ENCODE data around the gene TMEM248. TPM values are rescaled to one million over a fixed set of nuclear protein-coding genes. Genes with fewer than 3 reads are reported as not detected.
"Not testable (repeated sequence)": the region's sequence is repeated elsewhere in the genome, so short reads cannot be mapped to it uniquely, and the experiment has no call there.

The TMEM248 gene
- total RNA-seq, 2 experiments from 2014 or later, result 64.7 to 67.4 TPM

DNA sequence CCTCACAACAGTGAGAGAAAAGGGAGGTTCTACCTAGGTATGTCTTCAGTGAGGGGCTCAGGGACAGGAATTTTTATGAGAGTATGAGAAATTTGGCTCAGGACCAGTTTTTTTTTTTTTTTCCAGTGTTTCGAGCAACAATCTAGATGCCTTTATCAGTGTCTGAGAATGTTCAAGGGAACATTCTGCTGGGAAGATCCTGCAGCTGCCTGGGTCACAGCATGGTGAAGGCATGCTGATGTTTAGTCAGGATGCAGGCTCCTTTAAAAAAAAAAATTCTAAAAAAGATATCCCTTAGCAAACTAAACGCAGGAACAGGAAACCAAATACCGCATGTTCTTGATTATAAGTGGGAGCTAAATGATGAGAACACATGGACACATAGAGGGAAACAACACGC lies 43.4 kb downstream of the TMEM248 start:
- Mint-ChIP-seq H3K36me3 (ENCODE audit: low read depth) (peaks cover 15% of the 10 kb centered on the region), H3K27ac (no peak overlapping the region), H3K4me3 (no peak overlapping the region), H3K4me1 (ENCODE audit: low read depth) (no peaks in the 10 kb centered on the region), H3K9me3 (no peaks in the 10 kb centered on the region), H3K27me3 (no peaks in the 10 kb centered on the region)
- ATAC-seq (ENCODE audit: poor library complexity) (no peak), DNase-seq (no peak)
- ChIA-PET POLR2A (no interaction called here), CTCF (no interaction called here)
- Histone ChIP-seq H3K9me3 (ENCODE audit: control insufficient read depth in 1 of 2, insufficient read depth in 1 of 2, low read length in 2 of 2) (no peaks in the 10 kb centered on the region), H3K4me1 (ENCODE audit: insufficient read depth, low read length) (no peaks in the 10 kb centered on the region), H3K27ac (ENCODE audit: low read depth in 1 of 2, low read length in 2 of 2) (no peak overlapping the region), H3K36me3 (ENCODE audit: insufficient read depth, low read length) (peaks cover under 1% of the 10 kb centered on the region), H3K27me3 (ENCODE audit: control insufficient read depth in 1 of 2, insufficient read depth in 2 of 2, low read length in 2 of 2) (no peaks in the 10 kb centered on the region), H3K4me3 (ENCODE audit: low read length) (no peak overlapping the region)
- TF ChIP-seq, protein P1, sequence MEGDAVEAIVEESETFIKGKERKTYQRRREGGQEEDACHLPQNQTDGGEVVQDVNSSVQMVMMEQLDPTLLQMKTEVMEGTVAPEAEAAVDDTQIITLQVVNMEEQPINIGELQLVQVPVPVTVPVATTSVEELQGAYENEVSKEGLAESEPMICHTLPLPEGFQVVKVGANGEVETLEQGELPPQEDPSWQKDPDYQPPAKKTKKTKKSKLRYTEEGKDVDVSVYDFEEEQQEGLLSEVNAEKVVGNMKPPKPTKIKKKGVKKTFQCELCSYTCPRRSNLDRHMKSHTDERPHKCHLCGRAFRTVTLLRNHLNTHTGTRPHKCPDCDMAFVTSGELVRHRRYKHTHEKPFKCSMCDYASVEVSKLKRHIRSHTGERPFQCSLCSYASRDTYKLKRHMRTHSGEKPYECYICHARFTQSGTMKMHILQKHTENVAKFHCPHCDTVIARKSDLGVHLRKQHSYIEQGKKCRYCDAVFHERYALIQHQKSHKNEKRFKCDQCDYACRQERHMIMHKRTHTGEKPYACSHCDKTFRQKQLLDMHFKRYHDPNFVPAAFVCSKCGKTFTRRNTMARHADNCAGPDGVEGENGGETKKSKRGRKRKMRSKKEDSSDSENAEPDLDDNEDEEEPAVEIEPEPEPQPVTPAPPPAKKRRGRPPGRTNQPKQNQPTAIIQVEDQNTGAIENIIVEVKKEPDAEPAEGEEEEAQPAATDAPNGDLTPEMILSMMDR (IDR thresholded peaks at IDR 0.05), result no peak
- intact Hi-C loops (cut with DNase I, micrococcal nuclease), result no loop called here

DNA sequence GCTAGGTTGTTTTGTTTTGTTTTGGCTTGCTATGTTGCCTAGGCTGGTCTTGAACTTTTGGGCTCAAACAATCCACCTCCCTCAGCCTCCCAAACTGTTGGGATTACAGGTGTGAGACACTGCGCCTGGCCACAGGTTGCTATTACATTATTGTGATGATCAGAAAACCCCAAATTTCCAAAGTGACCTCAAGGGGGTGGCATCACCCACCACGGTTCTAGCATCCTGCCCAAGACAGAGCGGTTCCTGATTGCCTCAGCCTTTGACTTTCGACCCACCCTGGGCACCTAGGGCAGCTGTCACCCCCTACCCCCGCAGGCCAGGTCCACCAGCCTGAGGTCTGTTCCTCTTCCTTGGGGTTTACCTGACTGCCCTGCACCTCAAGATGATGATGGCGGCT lies 46.0 kb downstream of the TMEM248 start:
- H3K9me3 Mint-ChIP-seq, result no peaks in the 10 kb centered on the region
- Histone ChIP-seq H3K4me1 (ENCODE audit: insufficient read depth, low read length) (no peaks in the 10 kb centered on the region), H3K36me3 (ENCODE audit: insufficient read depth, low read length) (no peaks in the 10 kb centered on the region), H3K9me3 (ENCODE audit: control insufficient read depth in 1 of 2, insufficient read depth in 1 of 2, low read length in 2 of 2) (no peaks in the 10 kb centered on the region), H3K27ac (ENCODE audit: low read depth in 1 of 2, low read length in 2 of 2) (no peak overlapping the region), H3K27me3 (ENCODE audit: control insufficient read depth in 1 of 2, insufficient read depth in 2 of 2, low read length in 2 of 2) (no peaks in the 10 kb centered on the region), H3K4me3 (ENCODE audit: low read length) (no peak overlapping the region)
- no peak overlapping the region for H3K4me3 Mint-ChIP-seq
- POLR2A ChIA-PET, result no interaction called here
- no peaks in the 10 kb centered on the region for H3K36me3 Mint-ChIP-seq (ENCODE audit: low read depth)
- ATAC-seq (ENCODE audit: poor library complexity) (no peak), DNase-seq (no peak)
- intact Hi-C loops (cut with DNase I, micrococcal nuclease), result no loop called here
- CTCF ChIA-PET, result no interaction called here
- no peak overlapping the region for H3K27ac Mint-ChIP-seq
- H3K27me3 Mint-ChIP-seq, result no peaks in the 10 kb centered on the region
- TF ChIP-seq, protein P1 (IDR thresholded peaks at IDR 0.05), result no peak
- no peaks in the 10 kb centered on the region for H3K4me1 Mint-ChIP-seq (ENCODE audit: low read depth)

DNA sequence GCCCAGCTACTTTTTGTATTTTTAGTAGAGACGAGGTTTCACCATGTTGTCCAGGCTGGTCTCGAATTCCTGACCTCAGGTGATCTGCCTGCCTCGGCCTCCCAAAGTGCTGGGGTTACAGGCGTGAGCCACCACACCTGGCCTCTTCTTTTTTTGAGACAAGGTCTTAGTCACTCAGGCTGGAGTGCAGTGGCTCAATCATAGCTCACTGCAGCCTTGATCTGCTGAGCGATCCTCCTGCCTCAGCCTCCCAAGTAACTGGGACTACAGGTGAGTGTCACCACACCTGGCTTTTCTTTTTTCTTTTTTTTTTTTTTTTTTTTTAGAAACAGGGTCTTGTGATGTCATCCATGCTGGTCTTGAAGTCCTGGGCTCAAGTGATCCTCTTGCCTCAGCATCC lies 48.0 kb downstream of the TMEM248 start:
- H3K36me3 ChIP-seq (ENCODE audit: insufficient read depth, low read length); H3K9me3 Mint-ChIP-seq; H3K4me3 Mint-ChIP-seq; CTCF ChIA-PET; H3K4me1 ChIP-seq (ENCODE audit: insufficient read depth, low read length); POLR2A ChIA-PET; intact Hi-C loops (cut with DNase I, micrococcal nuclease); DNase-seq; H3K4me1 Mint-ChIP-seq (ENCODE audit: low read depth); H3K27ac ChIP-seq (ENCODE audit: low read depth in 1 of 2, low read length in 2 of 2); H3K4me3 ChIP-seq (ENCODE audit: low read length); H3K27me3 ChIP-seq (ENCODE audit: control insufficient read depth in 1 of 2, insufficient read depth in 2 of 2, low read length in 2 of 2); ATAC-seq (ENCODE audit: poor library complexity); H3K9me3 ChIP-seq (ENCODE audit: control insufficient read depth in 1 of 2, insufficient read depth in 1 of 2, low read length in 2 of 2); H3K36me3 Mint-ChIP-seq (ENCODE audit: low read depth); H3K27ac Mint-ChIP-seq; H3K27me3 Mint-ChIP-seq: not testable (repeated sequence)

DNA sequence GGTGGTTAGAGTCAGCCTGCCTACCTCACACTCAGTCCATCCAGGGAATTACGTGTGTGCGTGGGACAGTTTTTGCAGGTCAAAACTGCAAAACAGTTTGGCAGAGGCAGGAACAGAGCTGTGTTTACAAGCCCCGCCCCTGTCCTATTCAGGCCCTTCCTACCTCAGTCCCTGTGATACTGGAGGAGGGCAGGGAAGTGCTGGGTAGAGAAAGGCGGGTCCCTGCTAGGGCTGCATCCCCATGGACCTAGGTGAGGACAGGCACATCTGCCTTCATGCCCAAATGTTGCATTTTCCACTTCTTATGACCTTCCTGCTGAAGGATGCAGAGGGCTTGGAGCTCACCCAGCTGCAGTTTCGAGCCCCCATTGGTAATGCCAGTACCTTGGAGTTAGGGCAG lies 49.3 kb downstream of the TMEM248 start:
- no peak for ATAC-seq (ENCODE audit: poor library complexity)
- ChIA-PET CTCF (no interaction called here), POLR2A (no interaction called here)
- no peak overlapping the region for H3K27ac Mint-ChIP-seq
- no peak overlapping the region for H3K4me3 Mint-ChIP-seq
- H3K36me3 Mint-ChIP-seq (ENCODE audit: low read depth), result no peaks in the 10 kb centered on the region
- no peaks in the 10 kb centered on the region for H3K36me3 ChIP-seq (ENCODE audit: insufficient read depth, low read length)
- H3K4me1 ChIP-seq (ENCODE audit: insufficient read depth, low read length), result no peaks in the 10 kb centered on the region
- intact Hi-C loops (cut with DNase I, micrococcal nuclease), result no loop called here
- H3K4me3 ChIP-seq (ENCODE audit: low read length), result no peak overlapping the region
- no peaks in the 10 kb centered on the region for H3K9me3 Mint-ChIP-seq
- H3K27me3 ChIP-seq (ENCODE audit: control insufficient read depth in 1 of 2, insufficient read depth in 2 of 2, low read length in 2 of 2), result no peaks in the 10 kb centered on the region
- no peaks in the 10 kb centered on the region for H3K27me3 Mint-ChIP-seq
- H3K4me1 Mint-ChIP-seq (ENCODE audit: low read depth), result no peaks in the 10 kb centered on the region
- TF ChIP-seq, protein P1 (IDR thresholded peaks at IDR 0.05), result no peak
- H3K27ac ChIP-seq (ENCODE audit: low read depth in 1 of 2, low read length in 2 of 2), result no peak overlapping the region
- no peak for DNase-seq
- no peaks in the 10 kb centered on the region for H3K9me3 ChIP-seq (ENCODE audit: control insufficient read depth in 1 of 2, insufficient read depth in 1 of 2, low read length in 2 of 2)

Data from CD4-positive, alpha-beta T cell (primary cell).